Cardiac muscle cell (in vitro differentiated cells and primary cell): Measurements from ENCODE around the gene EPHA4. TPM values are rescaled to one million over a fixed set of nuclear protein-coding genes. Genes with fewer than 3 reads are reported as not detected.

Experiments
- DNase-seq, 2 donors: peaks; one replicate each; pipeline versions ENCODE4 v3.0.0 to v3.0.0-alpha.2; 2010 to 2017; ENCODE audit warnings: low read depth in 1 of 2, low spot score in 1 of 2
- H3K27ac ChIP-seq: fragments of 200-600 bp; sonication (generic); 2 replicates; pipeline ENCODE4 v1.5.1; 2016
- H3K27me3 ChIP-seq: fragments of 200-600 bp; sonication (generic); 2 replicates; pipeline ENCODE4 v1.6.0; 2016; ENCODE audit warnings: control low read depth
- H3K36me3 ChIP-seq: fragments of 200-600 bp; sonication (generic); 2 replicates; pipeline ENCODE4 v1.5.1; 2016; ENCODE audit warnings: control low read depth
- H3K4me1 ChIP-seq: fragments of 200-600 bp; sonication (generic); 2 replicates; pipeline ENCODE4 v1.8.1; 2017; ENCODE audit warnings: low read depth, mild to moderate bottlenecking, mixed run types
- H3K4me3 ChIP-seq: fragments of 200-600 bp; sonication (generic); 2 replicates; pipeline ENCODE4 v1.5.1; 2016; ENCODE audit warnings: mild to moderate bottlenecking
- H3K9me3 ChIP-seq: fragments of 200-600 bp; sonication (generic); 2 replicates; pipeline ENCODE4 v1.5.1; 2017; ENCODE audit warnings: low read depth, mild to moderate bottlenecking, control low read depth
- CTCF ChIP-seq: IDR thresholded peaks from 2 replicates; pipeline ENCODE4 v1.5.1; 2012; ENCODE audit warnings: low read depth, mild to moderate bottlenecking, low read length
- polyA plus RNA-seq: library from polyadenylated mRNA; unstranded; fragments of >200 nt; fragmentation: Nextera tagmentation; extraction: Ambion mirVana; gene quantifications from 2 replicates; pipeline ENCODE4 v1.2.1, GENCODE V29; 2016
- total RNA-seq: library from RNA; depleted of rRNA; stranded (reverse); fragments of >200 nt; gene quantifications from 2 replicates; pipeline ENCODE4 v1.2.3, GENCODE V29; 2016

Gene EPHA4
- total and polyA plus RNA-seq, 2 experiments from 2014 or later: 21.2 to 70.2 TPM

GRCh38 chr2:221464971-221465370 lies 107.1 kb downstream of the EPHA4 start:
- H3K4me1 ChIP-seq: peaks cover 22% of the 10 kb centered on the region
- no peak for DNase-seq

GRCh38 chr2:221463241-221463896 lies 108.7 kb downstream of the EPHA4 start:
- no peak for DNase-seq
- Histone ChIP-seq H3K27me3 (no peaks in the 10 kb centered on the region), H3K27ac (no peak overlapping the region), H3K4me1 (peaks cover 19% of the 10 kb centered on the region), H3K4me3 (no peak overlapping the region), H3K36me3 (no peaks in the 10 kb centered on the region), H3K9me3 (no peaks in the 10 kb centered on the region)
- no peak for TF ChIP-seq CTCF

More at GRCh38 chr2:221464971-221465370, 107.1 kb downstream of the EPHA4 start:
- no peaks in the 10 kb centered on the region for H3K27me3 ChIP-seq
- TF ChIP-seq CTCF: no peak
- H3K36me3 ChIP-seq: no peaks in the 10 kb centered on the region
- H3K4me3 ChIP-seq: no peak overlapping the region
- no peaks in the 10 kb centered on the region for H3K9me3 ChIP-seq
- H3K27ac ChIP-seq: no peak overlapping the region

- Histone ChIP-seq H3K27me3 (no peaks in the 10 kb centered on the region), H3K36me3 (peaks cover under 1% of the 10 kb centered on the region), H3K27ac (no peak overlapping the region), H3K4me3 (no peak overlapping the region), H3K4me1 (peaks cover 4% of the 10 kb centered on the region), H3K9me3 (no peaks in the 10 kb centered on the region)
- no peak for DNase-seq
- TF ChIP-seq CTCF: no peak
These were observed 110.2 kb downstream of the EPHA4 start for GRCh38 chr2:221461901-221462300.

- Histone ChIP-seq H3K9me3 (no peaks in the 10 kb centered on the region), H3K4me1 (no peaks in the 10 kb centered on the region), H3K27me3 (no peaks in the 10 kb centered on the region), H3K4me3 (no peak overlapping the region), H3K27ac (no peak overlapping the region), H3K36me3 (peaks cover 9% of the 10 kb centered on the region)
- no peak for DNase-seq
- TF ChIP-seq CTCF: no peak
These were observed 112.0 kb downstream of the EPHA4 start for GRCh38 chr2:221460136-221460535.

GRCh38 chr2:221458578-221458977 lies 113.5 kb downstream of the EPHA4 start:
- Histone ChIP-seq H3K4me1 (no peaks in the 10 kb centered on the region), H3K4me3 (no peak overlapping the region)

More at GRCh38 chr2:221458578-221458977, 113.5 kb downstream of the EPHA4 start:
- no peak for TF ChIP-seq CTCF
- H3K36me3 ChIP-seq: peaks cover 9% of the 10 kb centered on the region
- no peaks in the 10 kb centered on the region for H3K27me3 ChIP-seq
- no peak for DNase-seq
- H3K9me3 ChIP-seq: no peaks in the 10 kb centered on the region
- H3K27ac ChIP-seq: no peak overlapping the region
